Panc1 (cell line): Measurements from ENCODE around the gene MAPKBP1. TPM values are rescaled to one million over a fixed set of nuclear protein-coding genes. Genes with fewer than 3 reads are reported as not detected.

Source experiments
- ATAC-seq: fragments of 200-7000 bp; cut with Tn5 transposase; 2 replicates; pipeline ENCODE4 v1.9.1; 2020; ENCODE audit warnings: mild to moderate bottlenecking, moderate library complexity
- BruUV-seq: library from RNA; stranded (reverse); fragments of 400-500 nt; replicated peaks from 2 replicates; lab custom pipeline; 2021; lab: Mats Ljungman, UMichigan
- CTCF ChIA-PET: fragments of 300-600 bp; sonication (Branson Sonifier 250); formaldehyde crosslinking; loops from one replicate; lab custom pipeline; 2022; ENCODE audit warnings: antibody characterized with exemption; lab: Charles Lee
- POLR2A ChIA-PET: fragments of 300-600 bp; sonication (Branson Sonifier 250); formaldehyde crosslinking; loops from one replicate; lab custom pipeline; 2022; ENCODE audit warnings: antibody characterized with exemption; lab: Charles Lee
- DNase-seq: peaks from one replicate; pipeline ENCODE4 v3.0.0-alpha.2; 2010; ENCODE audit warnings: low read depth, low spot score
- H3K27ac ChIP-seq: 2 replicates; pipeline ENCODE4 v1.5.1; 2011; ENCODE audit warnings: mild to moderate bottlenecking, low read length, inconsistent platforms
- H3K27me3 ChIP-seq: fragments of 200-500 bp; sonication (Bioruptor generic); 2 replicates; pipeline ENCODE4 v1.6.0; 2014; ENCODE audit warnings: low read length, inconsistent platforms; ENCODE audit not compliant: control insufficient read depth, insufficient read depth
- H3K36me3 ChIP-seq: fragments of 200-500 bp; sonication (Bioruptor generic); 2 replicates; pipeline ENCODE4 v1.5.1; 2014; ENCODE audit warnings: inconsistent platforms, mild to moderate bottlenecking, low read length, moderate library complexity; ENCODE audit not compliant: control insufficient read depth, insufficient read depth
- H3K4me1 ChIP-seq: 2 replicates; pipeline ENCODE4 v1.5.1; 2011; ENCODE audit warnings: inconsistent platforms, mild to moderate bottlenecking, low read length, moderate library complexity; ENCODE audit not compliant: control insufficient read depth, insufficient read depth
- H3K4me3 ChIP-seq, 2 experiments: 2 replicates each; pipeline ENCODE4 v1.5.1; 2011 to 2012; ENCODE audit warnings: low read depth in 2 of 2, low read length in 2 of 2, mild to moderate bottlenecking in 2 of 2, inconsistent platforms in 1 of 2, moderate library complexity in 1 of 2
- H3K9me3 ChIP-seq: fragments of 200-500 bp; sonication (Bioruptor generic); 2 replicates; pipeline ENCODE4 v1.5.1; 2014; ENCODE audit warnings: low read depth, mild to moderate bottlenecking, inconsistent platforms, low read length, moderate library complexity; ENCODE audit not compliant: control insufficient read depth, insufficient read depth
- CTCF ChIP-seq: fragments of 450-650 bp; IDR thresholded peaks from 2 replicates; pipeline ENCODE4 v1.5.1; 2017; ENCODE audit warnings: mild to moderate bottlenecking
- POLR2AphosphoS5 ChIP-seq: IDR thresholded peaks from 2 replicates; pipeline ENCODE4 v1.6.1; 2012; ENCODE audit warnings: mild to moderate bottlenecking, low read depth, low read length, moderate library complexity
- SIN3A ChIP-seq: IDR thresholded peaks from 2 replicates; pipeline ENCODE4 v1.6.1; 2012; ENCODE audit warnings: low read depth, mild to moderate bottlenecking, low read length, moderate library complexity, borderline replicate concordance; ENCODE audit not compliant: insufficient read depth
- TCF7L2 ChIP-seq: IDR thresholded peaks from 2 replicates; pipeline ENCODE4 v1.6.1; 2011; ENCODE audit warnings: mild to moderate bottlenecking, low read depth, low read length, inconsistent platforms
- in situ Hi-C: cut with HindIII; loops from 2 replicates; pipeline ENCODE4 v1.10.0; 2016; ENCODE audit warnings: low sequenced_read_pairs, low pct_unique_long_range_greater_than_20kb
- intact Hi-C: fragments of 100-400 bp; cut with micrococcal nuclease; formaldehyde crosslinking; loops from one replicate; pipeline ENCODE4 v1.10.0; 2022; ENCODE audit not compliant: unreplicated experiment
- total RNA-seq: library from RNA; stranded (reverse); gene quantifications from one replicate; pipeline ENCODE4 v1.2.1, GENCODE V29; 2021; ENCODE audit not compliant: unreplicated experiment
- TF ChIP-seq, protein P1 (sequence below), 2 experiments: IDR thresholded peaks; 2 replicates each; pipeline ENCODE4 v1.6.1; 2011 to 2012; ENCODE audit warnings: low read depth in 2 of 2, control low read depth in 1 of 2, low read length in 1 of 2, mild to moderate bottlenecking in 1 of 2, moderate library complexity in 1 of 2; ENCODE audit not compliant: insufficient read depth in 1 of 2

MAPKBP1 gene
- total RNA-seq, 1 experiment from 2014 or later = 38.4 TPM

- Histone ChIP-seq H3K36me3 (peaks cover 14% of the 10 kb centered on the region), H3K27me3 (no peaks in the 10 kb centered on the region), H3K27ac (no peak overlapping the region), H3K9me3 (no peaks in the 10 kb centered on the region), H3K4me1 (no peaks in the 10 kb centered on the region), H3K4me3 (no peak overlapping the region)
- DNase-seq = no peak
- TF ChIP-seq POLR2AphosphoS5 = no peak
- TF ChIP-seq, protein P1, sequence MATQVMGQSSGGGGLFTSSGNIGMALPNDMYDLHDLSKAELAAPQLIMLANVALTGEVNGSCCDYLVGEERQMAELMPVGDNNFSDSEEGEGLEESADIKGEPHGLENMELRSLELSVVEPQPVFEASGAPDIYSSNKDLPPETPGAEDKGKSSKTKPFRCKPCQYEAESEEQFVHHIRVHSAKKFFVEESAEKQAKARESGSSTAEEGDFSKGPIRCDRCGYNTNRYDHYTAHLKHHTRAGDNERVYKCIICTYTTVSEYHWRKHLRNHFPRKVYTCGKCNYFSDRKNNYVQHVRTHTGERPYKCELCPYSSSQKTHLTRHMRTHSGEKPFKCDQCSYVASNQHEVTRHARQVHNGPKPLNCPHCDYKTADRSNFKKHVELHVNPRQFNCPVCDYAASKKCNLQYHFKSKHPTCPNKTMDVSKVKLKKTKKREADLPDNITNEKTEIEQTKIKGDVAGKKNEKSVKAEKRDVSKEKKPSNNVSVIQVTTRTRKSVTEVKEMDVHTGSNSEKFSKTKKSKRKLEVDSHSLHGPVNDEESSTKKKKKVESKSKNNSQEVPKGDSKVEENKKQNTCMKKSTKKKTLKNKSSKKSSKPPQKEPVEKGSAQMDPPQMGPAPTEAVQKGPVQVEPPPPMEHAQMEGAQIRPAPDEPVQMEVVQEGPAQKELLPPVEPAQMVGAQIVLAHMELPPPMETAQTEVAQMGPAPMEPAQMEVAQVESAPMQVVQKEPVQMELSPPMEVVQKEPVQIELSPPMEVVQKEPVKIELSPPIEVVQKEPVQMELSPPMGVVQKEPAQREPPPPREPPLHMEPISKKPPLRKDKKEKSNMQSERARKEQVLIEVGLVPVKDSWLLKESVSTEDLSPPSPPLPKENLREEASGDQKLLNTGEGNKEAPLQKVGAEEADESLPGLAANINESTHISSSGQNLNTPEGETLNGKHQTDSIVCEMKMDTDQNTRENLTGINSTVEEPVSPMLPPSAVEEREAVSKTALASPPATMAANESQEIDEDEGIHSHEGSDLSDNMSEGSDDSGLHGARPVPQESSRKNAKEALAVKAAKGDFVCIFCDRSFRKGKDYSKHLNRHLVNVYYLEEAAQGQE (IDR thresholded peaks at IDR 0.05; ENCODE audit: insufficient read depth in 1 of 2, low read depth in 2 of 2, low read length in 1 of 2) = no peak
- TF ChIP-seq TCF7L2 = no peak
- TF ChIP-seq CTCF = no peak
- TF ChIP-seq SIN3A = no peak
- BruUV-seq = TSS peak; percentile 39
- intact Hi-C loops = no loop called here
- in situ Hi-C loops = no loop called here
- CTCF ChIA-PET = no interaction called here
- no peak for ATAC-seq
- POLR2A ChIA-PET = no interaction called here
Measured at GRCh38 chr15:41730543-41730942, 43.7 kb upstream of the MAPKBP1 start.

DNA sequence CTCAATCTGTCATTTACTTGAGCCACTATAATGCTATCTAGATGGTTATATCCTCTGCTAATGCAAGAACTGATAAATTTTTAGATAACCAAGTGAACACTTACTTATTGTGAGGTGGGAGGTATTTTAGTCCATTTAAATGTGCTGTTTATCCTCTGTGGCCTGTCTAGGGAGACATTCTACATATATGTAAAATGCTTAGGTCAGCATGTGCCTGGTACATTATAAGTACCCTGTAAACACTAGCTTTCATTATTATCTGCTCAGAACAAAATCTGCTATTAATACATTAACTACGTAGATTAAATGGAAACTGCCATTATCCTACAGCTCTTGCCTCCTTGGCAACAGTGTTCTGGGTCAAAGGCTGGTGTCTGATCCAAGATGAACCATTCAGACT, 41.8 kb upstream of the MAPKBP1 start:
- Histone ChIP-seq H3K27ac (no peak overlapping the region), H3K36me3 (peaks cover 24% of the 10 kb centered on the region), H3K4me3 (no peak overlapping the region), H3K27me3 (no peaks in the 10 kb centered on the region), H3K4me1 (no peaks in the 10 kb centered on the region), H3K9me3 (no peaks in the 10 kb centered on the region)
- intact Hi-C loops (no loop called here), in situ Hi-C loops (no loop called here)
- ChIA-PET CTCF (no interaction called here), POLR2A (no interaction called here)
- DNase-seq = no peak
- TF ChIP-seq POLR2AphosphoS5 = no peak
- no peak for TF ChIP-seq CTCF
- TF ChIP-seq SIN3A = no peak
- BruUV-seq = no TSS peak
- ATAC-seq = no peak
